ENCODE measurements around the gene ATP12A.

ATP12A gene

GRCh38 chr13:24648271-24648670, 31.9 kb upstream of the ATP12A start:
- TF ChIP-seq CTCF (IDR thresholded peaks at IDR 0.05; ENCODE audit: low read length), result no peak
- no peak for TF ChIP-seq EZH2phosphoT487 (IDR thresholded peaks at IDR 0.05; ENCODE audit: low read length)
- no peak for TF ChIP-seq EZH2 (optimal IDR thresholded peaks at IDR 0.05; ENCODE audit: low read depth, low read length)
- Histone ChIP-seq H3K9ac (ENCODE audit: low read length) (no peak overlapping the region), H3K4me3 (ENCODE audit: low read length) (no peak overlapping the region), H3K27ac (ENCODE audit: low read length) (no peak overlapping the region), H3K9me2 (replicated peaks; ENCODE audit: insufficient read depth, low read length) (no peaks in the 10 kb centered on the region), H3K9me3 (replicated peaks; ENCODE audit: insufficient read depth, low read length) (no peaks in the 10 kb centered on the region), H3K79me2 (ENCODE audit: low read length) (no peaks in the 10 kb centered on the region), H3K4me2 (ENCODE audit: low read depth, low read length) (no peak overlapping the region), H3F3A (ENCODE audit: insufficient read depth, low read length) (no peaks in the 10 kb centered on the region), H3K4me1 (ENCODE audit: low read length) (no peaks in the 10 kb centered on the region), H3K27me3 (replicated peaks; ENCODE audit: insufficient read depth, low read length) (no peaks in the 10 kb centered on the region), H4K20me1 (ENCODE audit: insufficient read depth, low read length) (no peaks in the 10 kb centered on the region), H3K36me3 (replicated peaks; ENCODE audit: insufficient read depth, low read length) (no peaks in the 10 kb centered on the region), H2AFZ (ENCODE audit: low read length) (no peak overlapping the region)
- DNase-seq, result no peak

GRCh38 chr13:24648983-24649687, 31.1 kb upstream of the ATP12A start:
- Histone ChIP-seq H3K27me3 (replicated peaks; ENCODE audit: insufficient read depth, low read length) (no peaks in the 10 kb centered on the region), H3F3A (ENCODE audit: insufficient read depth, low read length) (no peaks in the 10 kb centered on the region), H3K79me2 (ENCODE audit: low read length) (no peaks in the 10 kb centered on the region), H3K4me3 (ENCODE audit: low read length) (no peak overlapping the region), H3K36me3 (replicated peaks; ENCODE audit: insufficient read depth, low read length) (no peaks in the 10 kb centered on the region), H3K4me1 (ENCODE audit: low read length) (no peaks in the 10 kb centered on the region), H3K4me2 (ENCODE audit: low read depth, low read length) (no peak overlapping the region), H3K9me3 (replicated peaks; ENCODE audit: insufficient read depth, low read length) (no peaks in the 10 kb centered on the region), H4K20me1 (ENCODE audit: insufficient read depth, low read length) (no peaks in the 10 kb centered on the region), H3K9me2 (replicated peaks; ENCODE audit: insufficient read depth, low read length) (no peaks in the 10 kb centered on the region), H3K27ac (ENCODE audit: low read length) (no peak overlapping the region), H3K9ac (ENCODE audit: low read length) (no peak overlapping the region), H2AFZ (ENCODE audit: low read length) (no peak overlapping the region)
- no peak for TF ChIP-seq CTCF (IDR thresholded peaks at IDR 0.05; ENCODE audit: low read length)
- TF ChIP-seq EZH2 (optimal IDR thresholded peaks at IDR 0.05; ENCODE audit: low read depth, low read length), result no peak
- no peak for TF ChIP-seq EZH2phosphoT487 (IDR thresholded peaks at IDR 0.05; ENCODE audit: low read length)
- no peak for DNase-seq

- H3K79me2 ChIP-seq (ENCODE audit: low read length), result no peaks in the 10 kb centered on the region
- H3K4me3 ChIP-seq (ENCODE audit: low read length), result no peak overlapping the region
- TF ChIP-seq EZH2 (optimal IDR thresholded peaks at IDR 0.05; ENCODE audit: low read depth, low read length), result no peak
- no peak overlapping the region for H2AFZ ChIP-seq (ENCODE audit: low read length)
- H3K4me1 ChIP-seq (ENCODE audit: low read length), result no peaks in the 10 kb centered on the region
- H3K27me3 ChIP-seq (replicated peaks; ENCODE audit: insufficient read depth, low read length), result no peaks in the 10 kb centered on the region
- H3K9me2 ChIP-seq (replicated peaks; ENCODE audit: insufficient read depth, low read length), result no peaks in the 10 kb centered on the region
- H3F3A ChIP-seq (ENCODE audit: insufficient read depth, low read length), result no peaks in the 10 kb centered on the region
- H4K20me1 ChIP-seq (ENCODE audit: insufficient read depth, low read length), result no peaks in the 10 kb centered on the region
- H3K27ac ChIP-seq (ENCODE audit: low read length), result no peak overlapping the region
- H3K9ac ChIP-seq (ENCODE audit: low read length), result no peak overlapping the region
- no peak overlapping the region for H3K4me2 ChIP-seq (ENCODE audit: low read depth, low read length)
- H3K36me3 ChIP-seq (replicated peaks; ENCODE audit: insufficient read depth, low read length), result no peaks in the 10 kb centered on the region
- DNase-seq, result no peak
- H3K9me3 ChIP-seq (replicated peaks; ENCODE audit: insufficient read depth, low read length), result no peaks in the 10 kb centered on the region
These were observed 30.5 kb upstream of the ATP12A start for GRCh38 chr13:24649688-24650043.

GRCh38 chr13:24650161-24650560, 30.0 kb upstream of the ATP12A start:
- no peaks in the 10 kb centered on the region for H3K4me1 ChIP-seq (ENCODE audit: low read length)
- DNase-seq, result no peak
- no peak overlapping the region for H3K4me2 ChIP-seq (ENCODE audit: low read depth, low read length)
- H3K4me3 ChIP-seq (ENCODE audit: low read length), result no peak overlapping the region
- no peaks in the 10 kb centered on the region for H3K79me2 ChIP-seq (ENCODE audit: low read length)
- H3K36me3 ChIP-seq (replicated peaks; ENCODE audit: insufficient read depth, low read length), result no peaks in the 10 kb centered on the region
- no peak overlapping the region for H3K9ac ChIP-seq (ENCODE audit: low read length)
- TF ChIP-seq CTCF (IDR thresholded peaks at IDR 0.05; ENCODE audit: low read length) (no peak), EZH2 (optimal IDR thresholded peaks at IDR 0.05; ENCODE audit: low read depth, low read length) (no peak), EZH2phosphoT487 (IDR thresholded peaks at IDR 0.05; ENCODE audit: low read length) (no peak)
- H3K27me3 ChIP-seq (replicated peaks; ENCODE audit: insufficient read depth, low read length), result no peaks in the 10 kb centered on the region
- H2AFZ ChIP-seq (ENCODE audit: low read length), result no peak overlapping the region
- H3K9me2 ChIP-seq (replicated peaks; ENCODE audit: insufficient read depth, low read length), result no peaks in the 10 kb centered on the region
- H3F3A ChIP-seq (ENCODE audit: insufficient read depth, low read length), result no peaks in the 10 kb centered on the region
- no peaks in the 10 kb centered on the region for H4K20me1 ChIP-seq (ENCODE audit: insufficient read depth, low read length)
- no peak overlapping the region for H3K27ac ChIP-seq (ENCODE audit: low read length)
- H3K9me3 ChIP-seq (replicated peaks; ENCODE audit: insufficient read depth, low read length), result no peaks in the 10 kb centered on the region
